Right lobe of liver (tissue), 6 donors: ENCODE data around the gene DTD2. TPM values are rescaled to one million over a fixed set of nuclear protein-coding genes. Genes with fewer than 3 reads are reported as not detected.

Source experiments
- ATAC-seq, 4 donors: fragments of 200-7000 bp; cut with Tn5 transposase; one replicate each; pipeline ENCODE4 v1.9.1; 2020; ENCODE audit warnings: mild to moderate bottlenecking in 4 of 4, moderate library complexity in 4 of 4
- DNase-seq, 3 donors: peaks; one replicate each; pipeline ENCODE4 v3.0.0-alpha.2; 2020
- H3K27ac ChIP-seq, 3 donors: fragments of 200-600 bp; one replicate each; pipeline ENCODE4 v1.8.0; 2022
- H3K27me3 ChIP-seq, 2 donors: fragments of 200-600 bp; one replicate each; pipeline ENCODE4 v1.8.0; 2022
- H3K36me3 ChIP-seq, 4 donors: fragments of 200-600 bp; sonication (generic) in 1 of 4; one replicate each; pipeline versions ENCODE4 v1.5.1 to v1.8.0; 2017 to 2022; ENCODE audit warnings: control low read depth in 1 of 4
- H3K4me1 ChIP-seq, 4 donors: fragments of 200-600 bp; sonication (generic) in 1 of 4; one replicate each; pipeline versions ENCODE4 v1.5.1 to v1.8.0; 2017 to 2022; ENCODE audit warnings: control low read depth in 1 of 4
- H3K4me3 ChIP-seq, 3 donors: fragments of 200-600 bp; one replicate each; pipeline ENCODE4 v1.8.0; 2022
- H3K9me3 ChIP-seq, 4 donors: fragments of 200-600 bp; sonication (generic) in 1 of 4; one replicate each; pipeline versions ENCODE4 v1.5.1 to v1.8.0; 2017 to 2022; ENCODE audit warnings: control low read depth in 1 of 4
- CTCF ChIP-seq, 4 donors: fragments of 200-600 bp in 3 of 4; fragments of 450-650 bp in 1 of 4; IDR thresholded peaks; one replicate each; pipeline versions ENCODE4 v1.5.1 to v1.8.0; 2016 to 2022; ENCODE audit warnings: antibody characterized with exemption in 4 of 4, mild to moderate bottlenecking in 2 of 4
- POLR2A ChIP-seq: fragments of 450-650 bp; IDR thresholded peaks from one replicate; pipeline ENCODE4 v1.6.1; 2017; ENCODE audit warnings: antibody characterized with exemption, mild to moderate bottlenecking
- WGBS: methylation state at CpG from one replicate; pipeline ENCODE4 v1.1.6; 2018; ENCODE audit warnings: low coverage, low lambda C conversion rate; ENCODE audit not compliant: insufficient coverage; ENCODE audit errors: missing lambda C conversion rate; 5-methylcytosine and 5-hydroxymethylcytosine counted together
- intact Hi-C, 2 donors: fragments of 100-400 bp; cut with DNase I; formaldehyde crosslinking; loops; one replicate each; pipeline versions ENCODE4 v1.11.2 to v1.14.1; 2022
- total RNA-seq, 6 experiments: library from RNA; depleted of rRNA in 2 of 6; stranded (reverse); fragments of >200 nt in 2 of 6; fragmentation: NEBNext Ultra II Directional in 3 of 6; extraction: Animal tissue kit (Norgen Biotek cat#: 25700) in 3 of 6; gene quantifications; one replicate each; pipeline versions ENCODE4 v1.1.0 to v1.2.4, GENCODE V29; 2016 to 2023
- donor health status: DM: no; HTN: yes; CAD: no.
- donor health status: DM: no; HTN: no; CAD: no.
- donor health status: DM: no; HTN: no; CAD: no.
- donor health status: DM: no; HTN: yes; CAD: no.
- donor health status: DM: no; HTN: yes; CAD: no.

DTD2 gene
- total RNA-seq, 6 experiments from 2014 or later: 8.1 to 20.0 (median 11.8) TPM

GRCh38 chr14:31420319-31421111 is 36.8 kb downstream of the DTD2 start, which contains the start of gene HEATR5A:
TSS of gene HEATR5A (minus strand) at chr14:31420550. CDS start at chr14:31402975, 17,575 bp downstream.
- DNase-seq: peak; percentile 97 to 98 (median 97)
- H3K36me3 ChIP-seq: no peaks in the 10 kb centered on the region
- 15% methylated on average over 10 of the region's 56 CpGs for WGBS
- intact Hi-C loops: no loop called here
- peak within 1 kb of the TSS; percentile 76 to 99 (median 93) for H3K4me3 ChIP-seq
- TF ChIP-seq CTCF (IDR thresholded peaks at IDR 0.05) (peak in 2 of 4 donors; percentile 27 to 33), POLR2A (peak; percentile 99)
- no peaks in the 10 kb centered on the region for H3K27me3 ChIP-seq
- peaks cover 0 to 16% (median 2%) of the 10 kb centered on the region in 4 donors for H3K4me1 ChIP-seq
- no peaks in the 10 kb centered on the region for H3K9me3 ChIP-seq
- H3K27ac ChIP-seq: peak within 1 kb of the TSS; percentile 61 to 88 (median 71)
- ATAC-seq: peak; percentile 94 to 97 (median 96)

- Histone ChIP-seq H3K27me3 (no peaks in the 10 kb centered on the region), H3K9me3 (no peaks in the 10 kb centered on the region), H3K4me1 (peaks cover 0 to 16% (median 2%) of the 10 kb centered on the region in 4 donors), H3K4me3 (peak overlapping the region; percentile 76 to 99 (median 93)), H3K36me3 (no peaks in the 10 kb centered on the region), H3K27ac (peak overlapping the region; percentile 61 to 88 (median 71))
- TF ChIP-seq CTCF (IDR thresholded peaks at IDR 0.05) (no peak), POLR2A (no peak)
- ATAC-seq (peak; percentile 90 to 94 (median 92)), DNase-seq (peak; percentile 91 to 94 (median 94))
- intact Hi-C loops: no loop called here
- whole genome bisulfite sequencing: 0% methylated on average over 7 of the region's 33 CpGs
Observed at GRCh38 chr14:31419967-31420318, 37.4 kb downstream of the DTD2 start.

- no peak for TF ChIP-seq POLR2A
- TF ChIP-seq CTCF (IDR thresholded peaks at IDR 0.05): no peak
- 2% methylated on average over 9 of the region's 9 CpGs for WGBS
- H3K27ac ChIP-seq: peak overlapping the region; percentile 61 to 88 (median 71)
- no peaks in the 10 kb centered on the region for H3K27me3 ChIP-seq
- intact Hi-C loops: no loop called here
- no peaks in the 10 kb centered on the region for H3K36me3 ChIP-seq
- peak overlapping the region; percentile 76 to 99 (median 93) for H3K4me3 ChIP-seq
- H3K9me3 ChIP-seq: no peaks in the 10 kb centered on the region
- DNase-seq (no peak), ATAC-seq (no peak)
- H3K4me1 ChIP-seq: peaks cover 0 to 16% (median 2%) of the 10 kb centered on the region in 4 donors
Observed at GRCh38 chr14:31419179-31419966, 37.9 kb downstream of the DTD2 start.

GRCh38 chr14:31418440-31418839 is 38.9 kb downstream of the DTD2 start:
- TF ChIP-seq CTCF (IDR thresholded peaks at IDR 0.05) (no peak), POLR2A (no peak)
- no peaks in the 10 kb centered on the region for H3K9me3 ChIP-seq
- DNase-seq: no peak
- H3K27me3 ChIP-seq: no peaks in the 10 kb centered on the region
- H3K27ac ChIP-seq: no peak overlapping the region
- H3K4me1 ChIP-seq: peaks cover 0 to 16% (median 2%) of the 10 kb centered on the region in 4 donors
- H3K4me3 ChIP-seq: no peak overlapping the region
- 48% methylated on average over 1 of the region's 1 CpG for WGBS
- no peaks in the 10 kb centered on the region for H3K36me3 ChIP-seq
- intact Hi-C loops: no loop called here
- ATAC-seq: no peak
